DOHH2 (cell line): ENCODE results near the gene ARHGEF39.

Experiments used
- CTCF ChIP-seq: fragments of 200-600 bp; sonication (generic); IDR thresholded peaks from one replicate; pipeline ENCODE4 v1.5.1; 2014; ENCODE audit warnings: antibody characterized with exemption, mild to moderate bottlenecking, low read depth, low read length; ENCODE audit not compliant: poor library complexity, severe bottlenecking
- EZH2phosphoT487 ChIP-seq: fragments of 200-600 bp; sonication (generic); IDR thresholded peaks from 2 replicates; pipeline ENCODE4 v1.6.1; 2017; ENCODE audit warnings: borderline replicate concordance, mild to moderate bottlenecking, antibody characterized with exemption, low read length, moderate library complexity, mixed read lengths

- no peak for TF ChIP-seq CTCF
- TF ChIP-seq EZH2phosphoT487, result no peak
These were observed 6.1 kb downstream of the ARHGEF39 start for GRCh38 chr9:35658968-35659220.
